HepG2 (cell line): ENCODE results near the gene ANXA10. TPM values are rescaled to one million over a fixed set of nuclear protein-coding genes. Genes with fewer than 3 reads are reported as not detected.

Experiments
- ATAC-seq: fragments of 200-7000 bp; cut with Tn5 transposase; 3 replicates; pipeline ENCODE4 v1.9.1; 2020; ENCODE audit warnings: mild to moderate bottlenecking, moderate library complexity
- BruUV-seq: library from RNA; stranded (reverse); fragments of 400-500 nt; replicated peaks from 2 replicates; lab custom pipeline; 2021; lab: Mats Ljungman, UMichigan
- CTCF ChIA-PET: fragments of 300-600 bp; formaldehyde crosslinking; extraction: SDS; loops from one replicate; lab custom pipeline; 2021; ENCODE audit warnings: low total read pairs, inconsistent platforms, low intra/inter-chr PET ratio; lab: Yijun Ruan, JAX
- POLR2A ChIA-PET: fragments of 350-600 bp; sonication (Branson Sonifier 250); formaldehyde crosslinking; loops from one replicate; lab custom pipeline; 2020; ENCODE audit warnings: antibody characterized with exemption, inconsistent platforms; lab: Yijun Ruan, JAX
- DNase-seq: peaks from one replicate; pipeline ENCODE4 v3.0.0-alpha.2; 2015; ENCODE audit warnings: low spot score
- FAIRE-seq: peaks from 3 replicates; lab custom pipeline; 2011; peaks lifted over from hg19 to GRCh38; lab: Jason Lieb, UNC
- H2AFZ ChIP-seq: one replicate; pipeline ENCODE4 v1.6.1; 2011; ENCODE audit warnings: low read length, inconsistent platforms
- H3K27ac ChIP-seq: fragments of 300-600 bp; 3 replicates; pipeline ENCODE4 v1.8.0; 2011; ENCODE audit warnings: mixed run types, mild to moderate bottlenecking, mixed read lengths, low read length, inconsistent platforms; ENCODE audit not compliant: insufficient read depth; ENCODE audit errors: extremely low read length
- H3K27me3 ChIP-seq, 2 experiments: fragments of 200-600 bp in 1 of 2; 2 replicates in 1 of 2; 3 replicates in 1 of 2; pipeline versions ENCODE4 v1.6.0 to v1.8.0; 2011; ENCODE audit warnings: low read length in 2 of 2, mild to moderate bottlenecking in 2 of 2, moderate library complexity in 2 of 2, inconsistent platforms in 1 of 2; ENCODE audit not compliant: insufficient read depth in 2 of 2, control insufficient read depth in 1 of 2
- H3K36me3 ChIP-seq, 2 experiments: fragments of 200-600 bp in 1 of 2; replicated peaks in 1 of 2; 2 replicates in 1 of 2; 3 replicates in 1 of 2; pipeline versions ENCODE4 v1.5.1 to v1.8.0; 2011; ENCODE audit warnings: low read length in 2 of 2, inconsistent platforms in 1 of 2; ENCODE audit not compliant: insufficient read depth in 2 of 2, control insufficient read depth in 1 of 2
- H3K4me1 ChIP-seq: 2 replicates; pipeline ENCODE4 v1.5.1; 2012; ENCODE audit warnings: low read length, inconsistent platforms; ENCODE audit not compliant: insufficient read depth
- H3K4me2 ChIP-seq: 2 replicates; pipeline ENCODE4 v1.6.0; 2011; ENCODE audit warnings: low read depth, low read length, inconsistent platforms
- H3K4me3 ChIP-seq, 3 experiments: fragments of 200-600 bp in 1 of 3; sonication (generic), shearing (Covaris generic) in 1 of 3; replicated peaks in 1 of 3; 2 replicates each; pipeline ENCODE4 v1.5.1; 2011 to 2016; ENCODE audit warnings: low read length in 3 of 3, inconsistent platforms in 2 of 3, low read depth in 2 of 3, mild to moderate bottlenecking in 2 of 3, control low read depth in 1 of 3, mixed read lengths in 1 of 3; ENCODE audit not compliant: insufficient read depth in 1 of 3
- H3K79me2 ChIP-seq: one replicate; pipeline ENCODE4 v1.6.1; 2011; ENCODE audit warnings: low read length, inconsistent platforms; ENCODE audit not compliant: insufficient read depth
- H3K9ac ChIP-seq: 2 replicates; pipeline ENCODE4 v1.6.0; 2011; ENCODE audit warnings: mild to moderate bottlenecking, low read depth, low read length, inconsistent platforms; ENCODE audit not compliant: insufficient read depth
- H3K9me3 ChIP-seq: 2 replicates; pipeline ENCODE4 v1.5.1; 2012; ENCODE audit warnings: mild to moderate bottlenecking, low read length
- H4K20me1 ChIP-seq: 2 replicates; pipeline ENCODE4 v1.6.0; 2011; ENCODE audit warnings: inconsistent platforms, mild to moderate bottlenecking, low read length, moderate library complexity; ENCODE audit not compliant: insufficient read depth
- MTA1 ChIP-seq: sonication (generic); formaldehyde crosslinking; IDR thresholded peaks from 2 replicates; pipeline ENCODE4 v1.4.0; 2020; ENCODE audit warnings: missing genetic modification reagents, mild to moderate bottlenecking, borderline replicate concordance
- NFE2 ChIP-seq: sonication (generic); formaldehyde crosslinking; IDR thresholded peaks from 2 replicates; pipeline ENCODE4 v1.4.0; 2020; ENCODE audit warnings: missing genetic modification reagents
- NFYB ChIP-seq: sonication (generic); formaldehyde crosslinking; IDR thresholded peaks from 2 replicates; pipeline ENCODE4 v1.4.0; 2020; ENCODE audit warnings: missing genetic modification reagents
- SRF ChIP-seq: IDR thresholded peaks from 2 replicates; pipeline ENCODE4 v1.6.1; 2011; ENCODE audit warnings: mild to moderate bottlenecking, low read depth, low read length, moderate library complexity
- YEATS4 ChIP-seq: sonication (generic); formaldehyde crosslinking; IDR thresholded peaks from 2 replicates; pipeline ENCODE4 v1.4.0; 2020; ENCODE audit warnings: missing genetic modification reagents, borderline replicate concordance
- ZNF24 ChIP-seq: fragments of 450-650 bp; IDR thresholded peaks from 2 replicates; pipeline ENCODE4 v1.6.1; 2017; ENCODE audit warnings: antibody characterized with exemption, mild to moderate bottlenecking
- WGBS: methylation state at CpG from one replicate; pipeline ENCODE4 v1.1.6; 2017; ENCODE audit warnings: low lambda C conversion rate; 5-methylcytosine and 5-hydroxymethylcytosine counted together
- in situ Hi-C: cut with HindIII; loops from 2 replicates; pipeline ENCODE4 v1.10.0; 2017; ENCODE audit warnings: low pct_unique_long_range_greater_than_20kb; ENCODE audit not compliant: extremely low pct_ligation_motif_present
- intact Hi-C: fragments of 100-400 bp; cut with micrococcal nuclease; formaldehyde crosslinking; loops from one replicate; pipeline ENCODE4 v1.10.0; 2022; ENCODE audit not compliant: unreplicated experiment
- polyA plus RNA-seq, 8 experiments: library from polyadenylated mRNA; depleted of rRNA in 3 of 8; stranded (reverse) in 7 of 8; unstranded in 1 of 8; fragments of >200 nt; fragmentation: Illumina TruSeq in 4 of 8; extraction: Trizol in 4 of 8; gene quantifications; 2 replicates each; pipeline versions ENCODE4 v1.2.1 to v1.2.3, GENCODE V29; 2011 to 2016; ENCODE audit warnings: low read depth in 4 of 8, missing spikeins in 1 of 8, mixed read lengths in 1 of 8; ENCODE audit not compliant: insufficient read depth in 1 of 8
- total RNA-seq, 5 experiments: library from RNA; depleted of rRNA; stranded (reverse); fragments of >200 nt; fragmentation: Illumina TruSeq; extraction: Trizol; gene quantifications; 2 replicates each; pipeline ENCODE4 v1.2.3, GENCODE V29; 2016; ENCODE audit warnings: low read depth in 1 of 5
- TF ChIP-seq, protein P1 (sequence below): sonication (generic); formaldehyde crosslinking; IDR thresholded peaks from 2 replicates; pipeline ENCODE4 v1.5.1; 2020; ENCODE audit warnings: missing genetic modification reagents, mild to moderate bottlenecking, borderline replicate concordance
- TF ChIP-seq, protein P2 (sequence below): sonication (generic); formaldehyde crosslinking; IDR thresholded peaks from 2 replicates; pipeline ENCODE4 v1.5.0; 2020; ENCODE audit warnings: mild to moderate bottlenecking, missing genetic modification reagents
- TF ChIP-seq, protein P3 (sequence below): sonication (generic); formaldehyde crosslinking; IDR thresholded peaks from 2 replicates; pipeline ENCODE4 v1.5.0; 2020; ENCODE audit warnings: missing genetic modification reagents
- TF ChIP-seq, protein P4 (sequence below): sonication (generic); formaldehyde crosslinking; conservative IDR thresholded peaks from 2 replicates; pipeline ENCODE4 v1.4.0; 2020; ENCODE audit warnings: missing genetic modification reagents

Gene ANXA10
- total and polyA plus RNA-seq, 2 of the 13 experiments (the other 11 are each of a cell fraction or from before 2014, with no cell fraction given) = 0.08 TPM; not detected in 1

DNA sequence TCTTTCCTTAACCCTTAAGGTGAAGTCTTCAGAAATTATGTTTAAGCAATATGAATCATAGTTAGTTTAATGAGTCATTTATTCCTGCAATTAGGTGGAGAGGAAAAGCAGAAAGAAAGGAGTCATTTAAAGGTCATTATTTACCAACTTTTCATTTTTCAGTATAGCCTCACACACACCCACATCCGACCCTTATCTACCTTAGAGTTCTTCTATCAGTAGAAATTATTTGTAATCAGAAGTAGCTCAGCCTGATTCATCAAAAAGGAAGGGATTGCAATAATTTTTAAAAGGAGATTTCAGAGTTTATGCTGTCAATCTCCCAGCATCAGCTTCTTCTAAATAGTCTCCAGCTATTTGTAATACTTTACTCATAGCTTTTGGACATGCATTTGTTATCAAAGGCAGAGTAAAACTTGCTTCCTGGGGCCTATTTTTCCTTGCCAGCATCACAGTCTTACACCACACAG is 5.9 kb downstream of the ANXA10 start:
- ChIA-PET POLR2A (no interaction called here), CTCF (no interaction called here)
- no peaks in the 10 kb centered on the region for H3K4me1 ChIP-seq
- no peak overlapping the region for H2AFZ ChIP-seq
- H3K4me2 ChIP-seq = no peak overlapping the region
- FAIRE-seq (no peak), DNase-seq (no peak), ATAC-seq (no peak)
- no peaks in the 10 kb centered on the region for H4K20me1 ChIP-seq
- H3K79me2 ChIP-seq = no peaks in the 10 kb centered on the region
- H3K36me3 ChIP-seq = no peaks in the 10 kb centered on the region
- intact Hi-C loops = no loop called here
- WGBS = 3% methylated on average over 1 of the region's 1 CpG
- no peak overlapping the region for H3K9ac ChIP-seq
- in situ Hi-C loops = loop anchor here (25.0 kb wide), 1 partner anchor 1086 kb away; no protein-coding TSS in a partner anchor
- H3K27me3 ChIP-seq = no peaks in the 10 kb centered on the region
- TF ChIP-seq NFE2 (CRISPR knock-in tag) = no peak
- TF ChIP-seq SRF = no peak
- BruUV-seq = no TSS peak
- H3K9me3 ChIP-seq = no peaks in the 10 kb centered on the region
- no peak overlapping the region for H3K27ac ChIP-seq
- no peak overlapping the region for H3K4me3 ChIP-seq

- Histone ChIP-seq H3K4me1 (no peaks in the 10 kb centered on the region), H4K20me1 (no peaks in the 10 kb centered on the region), H3K9ac (no peak overlapping the region), H2AFZ (no peak overlapping the region), H3K4me2 (no peak overlapping the region), H3K27ac (no peak overlapping the region), H3K4me3 (no peak overlapping the region), H3K36me3 (no peaks in the 10 kb centered on the region), H3K9me3 (no peaks in the 10 kb centered on the region), H3K27me3 (no peaks in the 10 kb centered on the region), H3K79me2 (no peaks in the 10 kb centered on the region)
- FAIRE-seq = no peak
- CTCF ChIA-PET = no interaction called here
- BruUV-seq = no TSS peak
- no peak for ATAC-seq
- 5% methylated on average over 3 of the region's 3 CpGs for WGBS
- in situ Hi-C loops = loop anchor here (25.0 kb wide), 1 partner anchor 1087 kb away; no protein-coding TSS in a partner anchor
- no peak for DNase-seq
- intact Hi-C loops = no loop called here
- POLR2A ChIA-PET = no interaction called here
- no peak for TF ChIP-seq ZNF24
- no peak for TF ChIP-seq MTA1 (CRISPR knock-in tag)
- TF ChIP-seq, protein P1, sequence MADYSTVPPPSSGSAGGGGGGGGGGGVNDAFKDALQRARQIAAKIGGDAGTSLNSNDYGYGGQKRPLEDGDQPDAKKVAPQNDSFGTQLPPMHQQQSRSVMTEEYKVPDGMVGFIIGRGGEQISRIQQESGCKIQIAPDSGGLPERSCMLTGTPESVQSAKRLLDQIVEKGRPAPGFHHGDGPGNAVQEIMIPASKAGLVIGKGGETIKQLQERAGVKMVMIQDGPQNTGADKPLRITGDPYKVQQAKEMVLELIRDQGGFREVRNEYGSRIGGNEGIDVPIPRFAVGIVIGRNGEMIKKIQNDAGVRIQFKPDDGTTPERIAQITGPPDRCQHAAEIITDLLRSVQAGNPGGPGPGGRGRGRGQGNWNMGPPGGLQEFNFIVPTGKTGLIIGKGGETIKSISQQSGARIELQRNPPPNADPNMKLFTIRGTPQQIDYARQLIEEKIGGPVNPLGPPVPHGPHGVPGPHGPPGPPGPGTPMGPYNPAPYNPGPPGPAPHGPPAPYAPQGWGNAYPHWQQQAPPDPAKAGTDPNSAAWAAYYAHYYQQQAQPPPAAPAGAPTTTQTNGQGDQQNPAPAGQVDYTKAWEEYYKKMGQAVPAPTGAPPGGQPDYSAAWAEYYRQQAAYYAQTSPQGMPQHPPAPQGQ = no peak
- TF ChIP-seq YEATS4 = no peak
- TF ChIP-seq, protein P2, sequence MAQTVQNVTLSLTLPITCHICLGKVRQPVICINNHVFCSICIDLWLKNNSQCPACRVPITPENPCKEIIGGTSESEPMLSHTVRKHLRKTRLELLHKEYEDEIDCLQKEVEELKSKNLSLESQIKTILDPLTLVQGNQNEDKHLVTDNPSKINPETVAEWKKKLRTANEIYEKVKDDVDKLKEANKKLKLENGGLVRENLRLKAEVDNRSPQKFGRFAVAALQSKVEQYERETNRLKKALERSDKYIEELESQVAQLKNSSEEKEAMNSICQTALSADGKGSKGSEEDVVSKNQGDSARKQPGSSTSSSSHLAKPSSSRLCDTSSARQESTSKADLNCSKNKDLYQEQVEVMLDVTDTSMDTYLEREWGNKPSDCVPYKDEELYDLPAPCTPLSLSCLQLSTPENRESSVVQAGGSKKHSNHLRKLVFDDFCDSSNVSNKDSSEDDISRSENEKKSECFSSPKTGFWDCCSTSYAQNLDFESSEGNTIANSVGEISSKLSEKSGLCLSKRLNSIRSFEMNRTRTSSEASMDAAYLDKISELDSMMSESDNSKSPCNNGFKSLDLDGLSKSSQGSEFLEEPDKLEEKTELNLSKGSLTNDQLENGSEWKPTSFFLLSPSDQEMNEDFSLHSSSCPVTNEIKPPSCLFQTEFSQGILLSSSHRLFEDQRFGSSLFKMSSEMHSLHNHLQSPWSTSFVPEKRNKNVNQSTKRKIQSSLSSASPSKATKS (CRISPR knock-in tag) = no peak
- TF ChIP-seq, protein P3, sequence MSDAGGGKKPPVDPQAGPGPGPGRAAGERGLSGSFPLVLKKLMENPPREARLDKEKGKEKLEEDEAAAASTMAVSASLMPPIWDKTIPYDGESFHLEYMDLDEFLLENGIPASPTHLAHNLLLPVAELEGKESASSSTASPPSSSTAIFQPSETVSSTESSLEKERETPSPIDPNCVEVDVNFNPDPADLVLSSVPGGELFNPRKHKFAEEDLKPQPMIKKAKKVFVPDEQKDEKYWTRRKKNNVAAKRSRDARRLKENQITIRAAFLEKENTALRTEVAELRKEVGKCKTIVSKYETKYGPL (CRISPR knock-in tag) = no peak
- TF ChIP-seq, protein P4, sequence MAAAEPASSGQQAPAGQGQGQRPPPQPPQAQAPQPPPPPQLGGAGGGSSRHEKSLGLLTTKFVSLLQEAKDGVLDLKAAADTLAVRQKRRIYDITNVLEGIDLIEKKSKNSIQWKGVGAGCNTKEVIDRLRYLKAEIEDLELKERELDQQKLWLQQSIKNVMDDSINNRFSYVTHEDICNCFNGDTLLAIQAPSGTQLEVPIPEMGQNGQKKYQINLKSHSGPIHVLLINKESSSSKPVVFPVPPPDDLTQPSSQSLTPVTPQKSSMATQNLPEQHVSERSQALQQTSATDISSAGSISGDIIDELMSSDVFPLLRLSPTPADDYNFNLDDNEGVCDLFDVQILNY (CRISPR knock-in tag) = no peak
- TF ChIP-seq NFYB (CRISPR knock-in tag) = no peak
Observed at GRCh38 chr4:168099195-168099594, 6.9 kb downstream of the ANXA10 start.
